Measurements from ENCODE around the gene NFKBIE. TPM values are rescaled to one million over a fixed set of nuclear protein-coding genes. Genes with fewer than 3 reads are reported as not detected.
"Not testable (repeated sequence)": the region's sequence is repeated elsewhere in the genome, so short reads cannot be mapped to it uniquely, and the experiment has no call there.

The NFKBIE gene
- total RNA-seq, 1 donor from 2014 or later: 11.1 TPM

- Mint-ChIP-seq H3K27me3 (ENCODE audit: unreplicated experiment) (no peaks in the 10 kb centered on the region), H3K4me3 (ENCODE audit: unreplicated experiment) (no peak overlapping the region), H3K9me3 (ENCODE audit: unreplicated experiment) (no peaks in the 10 kb centered on the region), H3K36me3 (ENCODE audit: unreplicated experiment) (peaks cover 40% of the 10 kb centered on the region), H3K27ac (ENCODE audit: unreplicated experiment) (peak overlapping the region; percentile 83), H3K4me1 (ENCODE audit: unreplicated experiment) (peaks cover 67% of the 10 kb centered on the region)
- no peak for TF ChIP-seq CTCF (IDR thresholded peaks at IDR 0.05)
- DNase-seq (ENCODE audit: extremely low spot score, unreplicated experiment): no peak
Observed at GRCh38 chr6:44233567-44234100, 31.7 kb downstream of the NFKBIE start.

- Mint-ChIP-seq H3K9me3 (ENCODE audit: unreplicated experiment) (no peaks in the 10 kb centered on the region), H3K4me3 (ENCODE audit: unreplicated experiment) (no peak overlapping the region), H3K36me3 (ENCODE audit: unreplicated experiment) (peaks cover 40% of the 10 kb centered on the region), H3K27ac (ENCODE audit: unreplicated experiment) (peak overlapping the region; percentile 83), H3K4me1 (ENCODE audit: unreplicated experiment) (peaks cover 68% of the 10 kb centered on the region), H3K27me3 (ENCODE audit: unreplicated experiment) (no peaks in the 10 kb centered on the region)
- no peak for DNase-seq (ENCODE audit: extremely low spot score, unreplicated experiment)
- TF ChIP-seq CTCF (IDR thresholded peaks at IDR 0.05): no peak
Observed at GRCh38 chr6:44232676-44233566, 32.4 kb downstream of the NFKBIE start.

GRCh38 chr6:44231426-44231825, 33.9 kb downstream of the NFKBIE start:
- Mint-ChIP-seq H3K4me1 (ENCODE audit: unreplicated experiment) (peaks cover 70% of the 10 kb centered on the region), H3K36me3 (ENCODE audit: unreplicated experiment) (peaks cover 40% of the 10 kb centered on the region)
- H3K9me3 Mint-ChIP-seq (ENCODE audit: unreplicated experiment); H3K27ac Mint-ChIP-seq (ENCODE audit: unreplicated experiment); H3K27me3 Mint-ChIP-seq (ENCODE audit: unreplicated experiment); DNase-seq (ENCODE audit: extremely low spot score, unreplicated experiment); H3K4me3 Mint-ChIP-seq (ENCODE audit: unreplicated experiment): not testable (repeated sequence)

GRCh38 chr6:44230034-44230675, 35.2 kb downstream of the NFKBIE start:
- H3K4me1 Mint-ChIP-seq (ENCODE audit: unreplicated experiment): peaks cover 71% of the 10 kb centered on the region
- H3K27me3 Mint-ChIP-seq (ENCODE audit: unreplicated experiment): no peaks in the 10 kb centered on the region
- no peak for TF ChIP-seq CTCF (IDR thresholded peaks at IDR 0.05)
- no peaks in the 10 kb centered on the region for H3K9me3 Mint-ChIP-seq (ENCODE audit: unreplicated experiment)
- no peak overlapping the region for H3K27ac Mint-ChIP-seq (ENCODE audit: unreplicated experiment)
- H3K36me3 Mint-ChIP-seq (ENCODE audit: unreplicated experiment): peaks cover 36% of the 10 kb centered on the region
- DNase-seq (ENCODE audit: extremely low spot score, unreplicated experiment): no peak
- H3K4me3 Mint-ChIP-seq (ENCODE audit: unreplicated experiment): no peak overlapping the region

GRCh38 chr6:44229376-44230033, 35.8 kb downstream of the NFKBIE start:
- Mint-ChIP-seq H3K4me1 (ENCODE audit: unreplicated experiment) (peaks cover 70% of the 10 kb centered on the region), H3K4me3 (ENCODE audit: unreplicated experiment) (no peak overlapping the region), H3K27ac (ENCODE audit: unreplicated experiment) (no peak overlapping the region), H3K36me3 (ENCODE audit: unreplicated experiment) (peaks cover 35% of the 10 kb centered on the region), H3K9me3 (ENCODE audit: unreplicated experiment) (no peaks in the 10 kb centered on the region), H3K27me3 (ENCODE audit: unreplicated experiment) (no peaks in the 10 kb centered on the region)
- no peak for TF ChIP-seq CTCF (IDR thresholded peaks at IDR 0.05)
- DNase-seq (ENCODE audit: extremely low spot score, unreplicated experiment): no peak

Data from osteocyte (in vitro differentiated cells).